ENCODE results near the gene NIT2.
"Not testable (repeated sequence)": the region's sequence is repeated elsewhere in the genome, so short reads cannot be mapped to it uniquely, and the experiment has no call there.

NIT2 gene

GRCh38 chr3:100339786-100340185 lies 5.2 kb downstream of the NIT2 start:
- no peak for DNase-seq

- no peak for DNase-seq
Observed at GRCh38 chr3:100340527-100340926, 6.0 kb downstream of the NIT2 start.

GRCh38 chr3:100348727-100349126 lies 14.2 kb downstream of the NIT2 start:
- no peak for DNase-seq

GRCh38 chr3:100351770-100352169 lies 17.2 kb downstream of the NIT2 start:
- not testable (repeated sequence) for DNase-seq

- DNase-seq = no peak
Observed at GRCh38 chr3:100352296-100353231, 18.0 kb downstream of the NIT2 start.

- no peak for DNase-seq
Observed at GRCh38 chr3:100354850-100355249, 20.3 kb downstream of the NIT2 start.

- DNase-seq = no peak
Observed at GRCh38 chr3:100358413-100358812, 23.9 kb downstream of the NIT2 start.

- DNase-seq = no peak
Observed at GRCh38 chr3:100359035-100359434, 24.5 kb downstream of the NIT2 start.

- DNase-seq = no peak
Observed at GRCh38 chr3:100360757-100361496, 26.4 kb downstream of the NIT2 start.

- DNase-seq = no peak
Observed at GRCh38 chr3:100361897-100362296, 27.3 kb downstream of the NIT2 start.

GRCh38 chr3:100364421-100364820 lies 29.9 kb downstream of the NIT2 start:
- no peak for DNase-seq

- no peak for DNase-seq
Observed at GRCh38 chr3:100366424-100366823, 31.9 kb downstream of the NIT2 start.

GRCh38 chr3:100368441-100368840 lies 33.9 kb downstream of the NIT2 start:
- no peak for DNase-seq

GRCh38 chr3:100370756-100371155 lies 36.2 kb downstream of the NIT2 start:
- DNase-seq = no peak

GRCh38 chr3:100374521-100374920 lies 40.0 kb downstream of the NIT2 start:
- no peak for DNase-seq

GRCh38 chr3:100376301-100376700 lies 41.7 kb downstream of the NIT2 start:
- no peak for DNase-seq

- DNase-seq = no peak
Observed at GRCh38 chr3:100384733-100385525, 50.4 kb downstream of the NIT2 start.

GRCh38 chr3:100386437-100387074 lies 52.0 kb downstream of the NIT2 start:
- DNase-seq = no peak

- DNase-seq = no peak
Observed at GRCh38 chr3:100389025-100389424, 54.5 kb downstream of the NIT2 start.

- no peak for DNase-seq
Observed at GRCh38 chr3:100395679-100396431, 61.3 kb downstream of the NIT2 start.

GRCh38 chr3:100396967-100397366 lies 62.4 kb downstream of the NIT2 start:
- no peak for DNase-seq

All from activated CD4-positive, alpha-beta T cell treated with anti-CD3 and anti-CD28 coated beads for 4 hours (primary cell).